Fibroblast of lung (primary cell): ENCODE data around the gene TRAF7.
"Not testable (repeated sequence)": the region's sequence is repeated elsewhere in the genome, so short reads cannot be mapped to it uniquely, and the experiment has no call there.

Source experiments
- CTCF ChIP-seq, 2 donors: IDR thresholded peaks in 1 of 2; conservative IDR thresholded peaks in 1 of 2; 1 replicate in 1 of 2; 2 replicates in 1 of 2; pipeline ENCODE4 v1.5.1; 2011 to 2012; ENCODE audit warnings: low read length in 2 of 2, control low read depth in 1 of 2, inconsistent platforms in 1 of 2, low read depth in 1 of 2, mild to moderate bottlenecking in 1 of 2
- EZH2 ChIP-seq: IDR thresholded peaks from 2 replicates; pipeline ENCODE4 v1.5.1; 2012; ENCODE audit warnings: low read length, control low read depth, mild to moderate bottlenecking; ENCODE audit errors: missing control alignments

- not testable (repeated sequence) for TF ChIP-seq EZH2; CTCF (conservative IDR thresholded peaks at IDR 0.05 in 1 of 2, IDR thresholded peaks at IDR 0.05 in 1 of 2; ENCODE audit: low read depth in 1 of 2, low read length in 2 of 2)
Observed at GRCh38 chr16:2203119-2203688, 47.6 kb downstream of the TRAF7 start.
